GM18498 (cell line): ENCODE measurements around the gene LMAN1L.

Source experiments
- ATAC-seq: cut with Tn5 transposase; IDR thresholded peaks from one replicate; pipeline ENCODE4 v1.9.1; 2021; ENCODE audit warnings: mild to moderate bottlenecking, moderate library complexity; ENCODE audit not compliant: unreplicated experiment

Gene LMAN1L

GRCh38 chr15:74833376-74834107, 20.9 kb downstream of the LMAN1L start:
- no peak for ATAC-seq

- ATAC-seq: no peak
These were observed 22.7 kb downstream of the LMAN1L start for GRCh38 chr15:74835312-74835823.

GRCh38 chr15:74836846-74837245, 24.2 kb downstream of the LMAN1L start:
- ATAC-seq: no peak

- ATAC-seq: no peak
These were observed 25.0 kb downstream of the LMAN1L start for GRCh38 chr15:74837482-74838136.

- ATAC-seq: no peak
These were observed 25.5 kb downstream of the LMAN1L start for GRCh38 chr15:74838137-74838516.

- ATAC-seq: no peak
These were observed 26.3 kb downstream of the LMAN1L start for GRCh38 chr15:74838746-74839525.

GRCh38 chr15:74839526-74840395, 27.1 kb downstream of the LMAN1L start:
- ATAC-seq: no peak

- ATAC-seq: no peak
These were observed 28.5 kb downstream of the LMAN1L start for GRCh38 chr15:74840851-74841775.

- ATAC-seq: no peak
These were observed 29.3 kb downstream of the LMAN1L start for GRCh38 chr15:74841891-74842373.

GRCh38 chr15:74842581-74843444, 30.2 kb downstream of the LMAN1L start, which contains the start of gene ULK3:
Gene ULK3 (minus strand): TSS chr15:74843156. CDS start chr15:74843105, 51 bp downstream.
- ATAC-seq: peak; percentile 87

GRCh38 chr15:74843445-74843828, 30.8 kb downstream of the LMAN1L start:
- no peak for ATAC-seq

GRCh38 chr15:74843891-74844299, 31.3 kb downstream of the LMAN1L start:
- ATAC-seq: no peak

GRCh38 chr15:74844319-74845207, 31.9 kb downstream of the LMAN1L start:
- ATAC-seq: no peak

- ATAC-seq: no peak
These were observed 32.6 kb downstream of the LMAN1L start for GRCh38 chr15:74845208-74845568.

- ATAC-seq: no peak
These were observed 32.9 kb downstream of the LMAN1L start for GRCh38 chr15:74845581-74845980.

GRCh38 chr15:74847432-74847831, 34.8 kb downstream of the LMAN1L start:
- ATAC-seq: no peak

GRCh38 chr15:74850393-74850792, 37.8 kb downstream of the LMAN1L start:
- no peak for ATAC-seq
